Thoracic aorta (tissue), 2 donors: ENCODE results near the gene FGD4. TPM values are rescaled to one million over a fixed set of nuclear protein-coding genes. Genes with fewer than 3 reads are reported as not detected.

ENCODE experiments used
- ATAC-seq: fragments of 150-250 bp; one replicate; pipeline ENCODE4 v1.8.0; 2017; ENCODE audit warnings: low read depth; ENCODE audit not compliant: insufficient number of reproducible peaks, low FRiP score
- DNase-seq: peaks from one replicate; pipeline ENCODE4 v3.0.0-alpha.2; 2020; ENCODE audit warnings: low spot score
- H3K27ac ChIP-seq, 2 donors: fragments of 200-600 bp; sonication (generic); 1 replicate in 1 of 2; 2 replicates in 1 of 2; pipeline ENCODE4 v1.5.1; 2016; ENCODE audit warnings: mild to moderate bottlenecking in 2 of 2, moderate library complexity in 2 of 2
- H3K27me3 ChIP-seq: fragments of 200-600 bp; sonication (generic); replicated peaks from 2 replicates; pipeline ENCODE4 v1.6.0; 2016; ENCODE audit warnings: mild to moderate bottlenecking; ENCODE audit not compliant: insufficient read depth
- H3K36me3 ChIP-seq: fragments of 200-600 bp; sonication (generic); one replicate; pipeline ENCODE4 v1.5.1; 2016
- H3K4me1 ChIP-seq, 2 donors: fragments of 200-600 bp; sonication (generic); 1 replicate in 1 of 2; 2 replicates in 1 of 2; pipeline versions ENCODE4 v1.5.1 to v1.6.0; 2016; ENCODE audit warnings: low read depth in 2 of 2, mild to moderate bottlenecking in 1 of 2; ENCODE audit not compliant: control insufficient read depth in 1 of 2
- H3K4me3 ChIP-seq: fragments of 200-600 bp; sonication (generic); 2 replicates; pipeline ENCODE4 v1.5.1; 2016; ENCODE audit warnings: mild to moderate bottlenecking
- H3K9me3 ChIP-seq: fragments of 200-600 bp; sonication (generic); 2 replicates; pipeline ENCODE4 v1.5.1; 2016
- CTCF ChIP-seq: fragments of 200-600 bp; sonication (generic); IDR thresholded peaks from one replicate; pipeline ENCODE4 v1.5.1; 2019; ENCODE audit warnings: antibody characterized with exemption
- total RNA-seq, 2 donors: library from RNA; depleted of rRNA; stranded (reverse); fragments of >200 nt; gene quantifications; one replicate each; pipeline versions ENCODE4 v1.1.0 to v1.2.3, GENCODE V29; 2016

The FGD4 gene
- total RNA-seq, 2 donors from 2014 or later = 52.7 to 61.6 TPM

- DNase-seq = no peak
- TF ChIP-seq CTCF = peak; percentile 65
These were observed 33.8 kb upstream of the FGD4 start for GRCh38 chr12:32365473-32366064.

GRCh38 chr12:32366714-32367113 lies 32.6 kb upstream of the FGD4 start:
- Histone ChIP-seq H3K27me3 (no peaks in the 10 kb centered on the region), H3K4me3 (no peak overlapping the region), H3K9me3 (no peaks in the 10 kb centered on the region), H3K4me1 (no peaks in the 10 kb centered on the region), H3K36me3 (no peaks in the 10 kb centered on the region), H3K27ac (no peak overlapping the region)
- no peak for DNase-seq
- TF ChIP-seq CTCF = no peak
- no peak for ATAC-seq

More at GRCh38 chr12:32365473-32366064, 33.8 kb upstream of the FGD4 start:
- Histone ChIP-seq H3K27ac (no peak overlapping the region), H3K27me3 (no peaks in the 10 kb centered on the region), H3K4me3 (no peak overlapping the region), H3K9me3 (no peaks in the 10 kb centered on the region), H3K36me3 (no peaks in the 10 kb centered on the region), H3K4me1 (no peaks in the 10 kb centered on the region)
- ATAC-seq = peak; percentile 43

GRCh38 chr12:32367381-32367780 lies 32.0 kb upstream of the FGD4 start:
- Histone ChIP-seq H3K27ac (no peak overlapping the region), H3K36me3 (no peaks in the 10 kb centered on the region), H3K4me3 (no peak overlapping the region), H3K4me1 (no peaks in the 10 kb centered on the region), H3K9me3 (no peaks in the 10 kb centered on the region), H3K27me3 (no peaks in the 10 kb centered on the region)
- no peak for TF ChIP-seq CTCF
- DNase-seq (no peak), ATAC-seq (no peak)

GRCh38 chr12:32369202-32369601 lies 30.2 kb upstream of the FGD4 start:
- no peak for DNase-seq
- no peak for ATAC-seq

More at GRCh38 chr12:32369202-32369601, 30.2 kb upstream of the FGD4 start:
- TF ChIP-seq CTCF = no peak
- Histone ChIP-seq H3K36me3 (no peaks in the 10 kb centered on the region), H3K27ac (no peak overlapping the region), H3K9me3 (no peaks in the 10 kb centered on the region), H3K27me3 (no peaks in the 10 kb centered on the region), H3K4me1 (no peaks in the 10 kb centered on the region), H3K4me3 (no peak overlapping the region)
